Stimulated activated naive CD8-positive, alpha-beta T cell treated with anti-CD3 and anti-CD28 coated beads, Interleukin-15, amount 100 ng/mL, for 72 hours (primary cell): ENCODE data around the gene HDDC3.
A peak's percentile ranks its signal among the peaks of the same experiment; 100 is the strongest.
"Not testable (repeated sequence)": the region's sequence is repeated elsewhere in the genome, so short reads cannot be mapped to it uniquely, and the experiment has no call there.

Source experiments
- ATAC-seq: fragments of 150-1000 bp; cut with Tn5 transposase; 2 replicates; pipeline ENCODE4 v1.10.0; 2021; ENCODE audit warnings: mild to moderate bottlenecking, moderate library complexity
- DNase-seq, 2 donors: peaks; one replicate each; pipeline ENCODE4 v3.0.0; 2021 to 2022
- H3K27ac Mint-ChIP-seq, 2 donors: one replicate each; pipeline ENCODE4 v1.8.0; 2022; ENCODE audit warnings: mild to moderate bottlenecking in 2 of 2, mixed read lengths in 2 of 2, moderate library complexity in 2 of 2
- H3K27me3 Mint-ChIP-seq: one replicate; pipeline ENCODE4 v1.8.0; 2022; ENCODE audit warnings: mixed read lengths
- H3K4me1 Mint-ChIP-seq: one replicate; pipeline ENCODE4 v1.8.0; 2022; ENCODE audit warnings: mild to moderate bottlenecking, mixed read lengths
- H3K4me3 Mint-ChIP-seq, 2 donors: one replicate each; pipeline ENCODE4 v1.8.0; 2022; ENCODE audit warnings: mild to moderate bottlenecking in 2 of 2, mixed read lengths in 2 of 2, moderate library complexity in 1 of 2
- H3K9me3 Mint-ChIP-seq, 2 donors: one replicate each; pipeline ENCODE4 v1.8.0; 2022; ENCODE audit warnings: mixed read lengths in 2 of 2

HDDC3 gene

GRCh38 chr15:90897131-90897655 is 35.2 kb downstream of the HDDC3 start:
- H3K4me3 Mint-ChIP-seq, H3K27ac Mint-ChIP-seq, ATAC-seq, DNase-seq, H3K27me3 Mint-ChIP-seq, H3K9me3 Mint-ChIP-seq: not testable (repeated sequence)
- H3K4me1 Mint-ChIP-seq: peaks cover 12% of the 10 kb centered on the region

DNA sequence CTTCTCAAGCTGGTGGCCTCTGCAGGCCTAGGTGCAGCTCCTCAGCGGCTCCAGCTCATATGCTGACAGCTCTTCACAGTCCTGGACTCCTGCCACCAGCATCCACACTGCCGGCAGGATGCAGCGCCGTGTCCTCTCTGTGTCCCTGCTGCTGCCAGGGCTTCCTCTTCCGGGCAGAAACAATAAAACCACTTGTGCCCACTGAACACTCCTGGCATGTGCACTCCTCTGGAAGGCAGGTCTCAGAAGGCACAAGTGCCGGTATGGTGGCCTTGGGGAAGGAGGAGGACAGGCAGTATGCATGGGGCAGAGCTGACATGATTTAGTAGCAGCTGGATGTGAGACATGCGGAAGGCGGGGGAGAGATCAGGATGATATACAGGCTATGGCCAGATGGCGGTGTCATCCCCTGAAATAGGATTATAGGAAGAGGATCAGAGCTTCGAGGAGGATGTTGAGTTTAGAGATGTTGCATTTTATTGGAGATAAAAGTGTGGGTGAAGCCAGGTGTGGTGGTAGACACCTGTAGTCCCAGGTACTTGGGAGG is 36.7 kb downstream of the HDDC3 start:
- Mint-ChIP-seq H3K4me1 (no peaks in the 10 kb centered on the region), H3K27ac (no peak overlapping the region), H3K4me3 (no peak overlapping the region), H3K9me3 (no peaks in the 10 kb centered on the region), H3K27me3 (no peaks in the 10 kb centered on the region)
- DNase-seq: no peak
- no peak for ATAC-seq

GRCh38 chr15:90893175-90894090 is 38.9 kb downstream of the HDDC3 start:
- H3K4me3 Mint-ChIP-seq: no peak overlapping the region
- no peaks in the 10 kb centered on the region for H3K27me3 Mint-ChIP-seq
- no peaks in the 10 kb centered on the region for H3K9me3 Mint-ChIP-seq
- ATAC-seq: peak; percentile 22
- H3K27ac Mint-ChIP-seq: peak overlapping the region in 1 of 2 donors; percentile 42
- H3K4me1 Mint-ChIP-seq: peaks cover 6% of the 10 kb centered on the region
- peak in 1 of 2 donors; percentile 30 for DNase-seq

GRCh38 chr15:90892498-90893174 is 39.7 kb downstream of the HDDC3 start:
- Mint-ChIP-seq H3K4me3 (no peak overlapping the region), H3K27me3 (no peaks in the 10 kb centered on the region), H3K9me3 (no peaks in the 10 kb centered on the region), H3K4me1 (peaks cover 6% of the 10 kb centered on the region), H3K27ac (no peak overlapping the region)
- DNase-seq (no peak), ATAC-seq (no peak)

DNA sequence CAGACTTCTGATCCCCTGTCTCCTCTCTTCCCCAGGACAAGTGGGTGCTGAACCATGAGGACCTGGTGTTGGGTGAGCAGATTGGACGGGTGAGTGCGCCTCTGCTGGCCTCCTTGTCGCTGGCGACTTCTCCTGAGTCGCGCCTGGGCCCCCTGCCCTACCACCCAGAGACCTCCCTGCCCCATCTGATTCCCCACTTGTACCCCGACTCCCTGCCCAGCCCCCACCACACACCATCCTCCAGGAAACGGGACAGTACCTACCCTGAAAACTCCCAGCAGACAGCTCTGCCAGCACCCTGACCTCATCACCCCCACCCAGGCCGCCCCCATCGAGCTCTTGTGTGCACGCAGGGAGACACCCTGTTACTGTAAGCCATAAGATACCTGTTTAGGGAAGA is 40.3 kb downstream of the HDDC3 start:
- no peak overlapping the region for H3K27ac Mint-ChIP-seq
- H3K4me3 Mint-ChIP-seq: no peak overlapping the region

GRCh38 chr15:90891346-90891949 is 40.9 kb downstream of the HDDC3 start:
- Mint-ChIP-seq H3K27ac (no peak overlapping the region), H3K4me1 (peaks cover 7% of the 10 kb centered on the region), H3K27me3 (no peaks in the 10 kb centered on the region), H3K9me3 (no peaks in the 10 kb centered on the region), H3K4me3 (no peak overlapping the region)
- ATAC-seq: no peak
- DNase-seq: no peak

More for the DNA sequence above, 40.3 kb downstream of the HDDC3 start:
- Mint-ChIP-seq H3K9me3 (no peaks in the 10 kb centered on the region), H3K27me3 (no peaks in the 10 kb centered on the region), H3K4me1 (peaks cover 6% of the 10 kb centered on the region)
- ATAC-seq: no peak
- DNase-seq: no peak

DNA sequence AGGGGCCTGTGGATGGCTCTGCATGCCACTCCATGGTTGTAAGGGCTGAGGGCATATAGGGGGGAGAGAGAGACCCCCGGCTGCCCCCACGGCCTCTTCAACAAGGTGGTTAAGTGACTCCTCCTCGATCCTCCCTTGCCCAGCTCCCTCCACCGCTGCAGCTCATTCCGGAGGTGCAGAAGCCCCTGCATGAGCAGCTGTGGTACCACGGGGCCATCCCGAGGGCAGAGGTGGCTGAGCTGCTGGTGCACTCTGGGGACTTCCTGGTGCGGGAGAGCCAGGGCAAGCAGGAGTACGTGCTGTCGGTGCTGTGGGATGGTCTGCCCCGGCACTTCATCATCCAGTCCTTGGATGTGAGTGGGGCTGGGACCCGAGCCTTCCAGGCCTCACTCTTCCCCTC is 41.5 kb downstream of the HDDC3 start:
- Mint-ChIP-seq H3K27ac (peak overlapping the region in 1 of 2 donors; percentile 83), H3K9me3 (no peaks in the 10 kb centered on the region), H3K4me1 (peaks cover 13% of the 10 kb centered on the region), H3K27me3 (no peaks in the 10 kb centered on the region), H3K4me3 (no peak overlapping the region)
- DNase-seq (no peak), ATAC-seq (no peak)

DNA sequence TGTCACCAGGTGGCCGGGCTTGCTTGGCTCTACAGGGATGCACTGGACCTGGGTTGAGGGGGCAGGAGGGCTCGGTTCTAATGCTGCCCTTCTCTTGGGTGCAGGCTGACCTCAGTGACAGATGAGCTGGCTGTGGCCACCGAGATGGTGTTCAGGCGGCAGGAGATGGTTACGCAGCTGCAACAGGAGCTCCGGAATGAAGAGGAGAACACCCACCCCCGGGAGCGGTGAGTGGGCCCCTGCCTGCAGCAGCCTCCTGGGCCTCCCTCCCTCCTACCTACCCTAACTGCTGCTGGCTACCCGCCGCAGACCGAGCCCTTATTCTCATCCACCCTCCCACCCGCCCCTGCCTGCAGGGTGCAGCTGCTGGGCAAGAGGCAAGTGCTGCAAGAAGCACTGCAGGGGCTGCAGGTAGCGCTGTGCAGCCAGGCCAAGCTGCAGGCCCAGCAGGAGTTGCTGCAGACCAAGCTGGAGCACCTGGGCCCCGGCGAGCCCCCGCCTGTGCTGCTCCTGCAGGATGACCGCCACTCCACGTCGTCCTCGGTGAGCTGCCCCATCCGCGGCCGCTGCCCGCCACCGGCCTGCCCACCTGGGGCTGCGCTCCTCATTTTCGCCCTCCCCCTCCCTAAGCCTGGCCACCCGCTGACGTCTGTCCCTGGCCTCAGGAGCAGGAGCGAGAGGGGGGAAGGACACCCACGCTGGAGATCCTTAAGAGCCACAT is 42.5 kb downstream of the HDDC3 start:
- Mint-ChIP-seq H3K27ac (no peak overlapping the region), H3K4me1 (peaks cover 23% of the 10 kb centered on the region), H3K4me3 (no peak overlapping the region), H3K9me3 (no peaks in the 10 kb centered on the region), H3K27me3 (peaks cover 5% of the 10 kb centered on the region)
- DNase-seq: no peak
- ATAC-seq: no peak

GRCh38 chr15:90889313-90889730 is 43.0 kb downstream of the HDDC3 start:
- H3K9me3 Mint-ChIP-seq: no peaks in the 10 kb centered on the region
- ATAC-seq (no peak), DNase-seq (no peak)
- no peak overlapping the region for H3K4me3 Mint-ChIP-seq
- peaks cover 26% of the 10 kb centered on the region for H3K4me1 Mint-ChIP-seq
- peak overlapping the region in 1 of 2 donors; percentile 59 for H3K27ac Mint-ChIP-seq
- H3K27me3 Mint-ChIP-seq: peaks cover 9% of the 10 kb centered on the region

DNA sequence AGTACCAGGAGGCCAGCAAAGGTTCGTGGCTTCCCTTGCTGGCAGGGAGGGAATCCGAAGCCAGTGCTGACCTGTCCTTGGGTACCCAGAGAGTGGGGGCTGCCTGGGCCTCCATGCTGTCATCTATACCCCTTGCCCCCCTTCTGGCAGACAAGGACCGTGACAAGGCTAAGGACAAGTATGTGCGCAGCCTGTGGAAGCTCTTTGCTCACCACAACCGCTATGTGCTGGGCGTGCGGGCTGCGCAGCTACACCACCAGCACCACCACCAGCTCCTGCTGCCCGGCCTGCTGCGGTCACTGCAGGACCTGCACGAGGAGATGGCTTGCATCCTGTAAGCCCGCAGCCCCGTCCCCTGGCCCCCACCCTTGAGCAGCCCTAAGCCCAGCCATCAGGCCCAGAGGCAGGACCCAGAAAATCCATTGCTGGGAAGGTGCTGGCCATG is 45.3 kb downstream of the HDDC3 start:
- Mint-ChIP-seq H3K4me3 (no peak overlapping the region), H3K27me3 (peaks cover 9% of the 10 kb centered on the region), H3K4me1 (peaks cover 45% of the 10 kb centered on the region), H3K27ac (no peak overlapping the region), H3K9me3 (no peaks in the 10 kb centered on the region)
- ATAC-seq (no peak), DNase-seq (no peak)

DNA sequence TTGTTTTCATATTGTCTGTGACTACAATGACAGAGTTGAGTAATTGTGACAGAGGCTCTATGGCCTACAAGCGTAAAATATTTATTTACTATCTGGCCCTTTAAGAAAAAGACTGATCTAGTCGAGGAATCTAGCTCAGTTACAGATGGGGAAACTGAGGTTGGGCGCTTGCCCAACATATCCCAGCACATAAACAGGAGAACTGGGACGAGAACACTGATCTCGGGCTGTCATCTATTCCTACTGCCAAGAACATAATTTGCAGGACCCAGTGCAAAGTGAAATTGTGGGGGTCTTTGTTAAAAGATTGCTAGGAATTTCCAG is 46.1 kb downstream of the HDDC3 start:
- Mint-ChIP-seq H3K27me3 (peaks cover 9% of the 10 kb centered on the region), H3K4me1 (peaks cover 45% of the 10 kb centered on the region), H3K9me3 (no peaks in the 10 kb centered on the region), H3K27ac (no peak overlapping the region), H3K4me3 (no peak overlapping the region)
- ATAC-seq (no peak), DNase-seq (no peak)

DNA sequence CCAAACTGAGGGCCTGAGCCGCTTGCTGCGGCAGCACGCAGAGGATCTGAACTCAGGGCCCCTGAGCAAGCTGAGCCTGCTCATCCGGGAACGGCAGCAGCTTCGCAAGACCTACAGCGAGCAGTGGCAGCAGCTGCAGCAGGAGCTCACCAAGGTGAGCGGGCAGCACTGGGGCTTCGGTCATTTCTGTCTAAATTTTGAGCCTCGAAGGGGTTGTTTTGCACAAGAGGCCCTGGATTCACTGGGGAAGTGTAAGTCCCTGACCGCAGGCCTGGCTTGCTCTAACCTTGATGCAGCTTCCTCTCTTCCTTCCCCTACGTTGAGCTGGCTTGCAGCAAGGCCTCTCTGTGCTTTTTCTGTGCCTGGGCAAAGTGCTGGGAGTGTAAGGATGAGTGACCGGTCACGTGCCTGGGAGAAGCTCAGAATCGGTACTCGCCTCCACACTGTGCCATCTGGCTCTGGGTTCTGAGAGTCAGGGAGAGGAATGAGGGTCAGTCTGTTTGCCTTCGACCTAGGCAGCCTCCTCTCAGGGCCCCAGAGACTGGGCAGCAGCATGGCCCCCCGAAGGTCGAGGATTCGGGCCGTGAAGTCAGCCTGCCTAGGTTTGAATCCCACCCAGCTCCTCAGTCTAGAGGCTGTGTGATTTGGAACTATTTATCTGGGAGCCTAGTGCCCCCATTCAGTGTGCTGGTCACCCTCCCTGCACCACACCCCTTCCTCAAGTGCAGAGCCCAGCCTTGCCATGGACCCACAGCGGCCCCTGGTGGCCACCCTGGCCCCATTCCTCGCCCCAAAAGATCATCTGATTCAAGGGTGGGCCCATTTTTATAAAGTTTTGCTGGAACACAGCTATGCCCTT is 46.7 kb downstream of the HDDC3 start:
- ATAC-seq: peak; percentile 47
- Mint-ChIP-seq H3K9me3 (no peaks in the 10 kb centered on the region), H3K27ac (peak overlapping the region; percentile 63 to 65), H3K4me3 (peak overlapping the region; percentile 32 to 66), H3K27me3 (peaks cover 9% of the 10 kb centered on the region), H3K4me1 (peaks cover 45% of the 10 kb centered on the region)
- DNase-seq: peak; percentile 83 to 84

- peaks cover 45% of the 10 kb centered on the region for H3K4me1 Mint-ChIP-seq
- no peaks in the 10 kb centered on the region for H3K9me3 Mint-ChIP-seq
- peak overlapping the region; percentile 32 to 66 for H3K4me3 Mint-ChIP-seq
- peak; percentile 19 for ATAC-seq
- peak overlapping the region; percentile 63 to 65 for H3K27ac Mint-ChIP-seq
- H3K27me3 Mint-ChIP-seq: peaks cover 9% of the 10 kb centered on the region
- DNase-seq: peak in 1 of 2 donors; percentile 66
Measured at GRCh38 chr15:90884719-90885431, 47.5 kb downstream of the HDDC3 start.
